ENCODE measurements around the gene HOATZ.

HOATZ gene

DNA sequence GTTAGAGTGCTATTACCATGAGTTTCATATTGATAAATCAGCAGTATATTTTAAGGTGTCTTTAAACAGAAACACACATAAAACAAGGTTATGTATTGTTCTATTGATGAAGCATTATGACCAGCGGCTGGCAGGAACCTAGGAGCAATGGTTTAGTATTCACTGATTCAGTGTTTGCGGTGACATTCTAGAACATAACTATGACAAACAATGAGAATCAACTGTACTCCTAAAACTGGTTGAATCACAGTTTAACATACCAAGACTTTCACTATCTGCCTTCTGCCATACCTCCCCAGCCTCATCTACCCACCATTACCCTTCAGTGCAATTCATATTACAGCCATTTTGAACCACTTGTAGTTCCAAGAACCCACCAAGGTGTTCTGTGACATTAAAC lies 8.8 kb downstream of the HOATZ start:
- no peak for DNase-seq

DNA sequence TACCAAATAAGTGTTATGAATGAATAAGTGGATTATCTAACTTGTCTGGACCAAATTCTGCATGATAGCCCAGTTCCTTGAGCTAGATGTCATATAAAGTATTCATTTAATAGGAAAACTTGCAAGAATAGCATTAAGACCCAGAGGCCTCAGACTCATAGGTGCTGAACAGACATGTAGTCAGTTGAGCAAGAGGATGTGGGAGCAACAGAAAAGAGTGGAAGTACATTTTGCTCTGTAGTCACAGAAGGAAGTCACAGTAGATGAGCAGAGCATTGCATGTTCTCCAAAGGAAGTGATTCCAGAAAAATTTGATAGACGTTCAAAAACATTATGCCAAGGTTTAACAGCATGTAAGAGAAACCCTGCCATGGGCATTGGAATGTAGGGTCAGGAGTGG lies 9.5 kb downstream of the HOATZ start:
- no peak for DNase-seq

DNA sequence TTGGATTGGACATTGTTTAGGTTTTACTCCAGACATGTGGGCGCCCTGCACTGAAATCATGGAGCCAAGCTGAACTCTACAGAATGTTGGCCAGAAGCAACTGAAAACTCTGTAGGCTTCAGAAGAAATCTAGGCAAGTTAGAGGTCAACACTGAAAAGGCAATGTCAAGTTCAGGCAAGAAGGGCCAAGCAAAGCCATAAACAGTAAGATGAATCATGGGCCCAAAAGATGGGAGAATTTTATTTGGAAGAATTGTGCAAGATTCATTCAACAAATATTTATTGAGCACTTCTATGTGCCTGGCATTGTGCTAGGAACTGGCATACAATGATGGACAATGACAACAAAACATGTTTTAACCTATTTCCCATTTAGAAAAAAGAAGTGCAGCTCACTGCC lies 10.9 kb downstream of the HOATZ start:
- no peak for DNase-seq

DNA sequence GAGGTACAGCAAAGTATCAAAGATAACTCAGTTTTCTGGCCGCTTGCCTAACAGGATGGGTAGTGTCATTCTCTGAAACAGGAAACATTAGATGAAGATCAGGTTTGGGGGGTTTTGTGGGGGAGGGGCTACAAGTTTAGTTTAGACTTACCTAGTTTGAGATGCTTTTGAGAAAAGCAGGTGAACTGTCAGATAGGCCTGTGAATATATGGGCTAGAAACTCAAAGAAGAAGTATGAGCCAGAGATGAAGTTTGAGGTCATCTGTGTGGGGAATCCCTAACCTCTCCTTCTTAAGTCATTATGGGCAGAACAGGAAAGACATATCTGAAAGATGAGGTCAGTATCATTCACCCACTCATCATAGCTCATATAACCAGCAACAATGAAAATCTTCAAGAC lies 11.9 kb downstream of the HOATZ start:
- no peak for DNase-seq

DNA sequence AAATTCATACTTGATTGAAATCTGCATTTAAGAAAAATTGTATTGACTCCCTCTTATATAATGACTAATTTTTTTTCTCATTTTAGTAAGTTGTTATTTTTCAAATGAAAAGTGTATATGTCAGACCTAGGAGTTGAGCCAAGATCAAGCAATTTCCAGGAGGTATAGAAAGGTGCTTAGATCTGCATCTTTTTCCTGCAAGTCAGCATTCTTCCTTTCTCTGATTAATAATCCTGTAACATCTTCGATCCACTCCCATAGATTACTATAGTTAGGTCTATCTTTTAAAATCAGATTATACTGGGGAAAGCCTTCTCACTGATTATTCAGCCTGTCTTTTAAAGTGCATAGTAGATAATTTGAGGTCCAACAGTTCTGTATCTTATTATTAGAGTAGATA lies 12.7 kb downstream of the HOATZ start:
- DNase-seq, result no peak

DNA sequence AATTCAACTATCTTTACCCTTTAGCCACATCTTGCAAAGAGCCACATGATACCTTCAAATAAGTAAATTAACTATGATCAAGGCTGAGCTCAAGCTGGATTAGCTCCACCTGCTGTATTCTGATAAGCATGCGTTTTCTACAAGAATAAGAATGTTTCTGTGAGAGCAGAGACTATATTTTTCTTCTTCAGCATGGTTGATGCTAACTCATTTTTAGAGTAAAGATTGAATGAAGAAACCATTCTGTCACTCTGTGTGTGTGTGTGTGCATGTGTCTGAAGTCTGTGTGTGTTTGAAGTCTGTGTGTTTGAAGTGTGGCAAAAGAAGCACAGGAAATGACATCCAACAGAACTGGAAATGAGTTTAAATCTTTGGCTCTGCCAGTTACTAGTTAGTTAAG lies 14.0 kb downstream of the HOATZ start:
- no peak for DNase-seq

DNA sequence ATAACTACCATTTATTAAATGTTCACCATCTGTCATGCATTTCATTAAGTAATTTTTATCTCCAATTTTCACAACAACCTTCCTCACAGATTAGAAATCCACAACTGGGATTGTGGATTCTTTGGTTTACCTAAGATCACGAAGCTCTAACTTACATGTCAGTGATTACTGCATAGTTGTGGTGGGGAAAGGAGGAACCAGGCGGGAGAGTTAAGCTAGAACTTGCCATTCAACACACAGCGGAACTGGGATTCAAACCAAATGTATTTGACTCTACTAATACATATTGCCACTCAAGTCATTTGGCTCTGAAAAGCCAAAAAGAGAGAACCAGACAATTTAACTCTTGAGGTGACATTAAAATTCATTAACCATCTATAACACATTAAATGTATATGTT lies 15.5 kb downstream of the HOATZ start:
- DNase-seq, result no peak

DNA sequence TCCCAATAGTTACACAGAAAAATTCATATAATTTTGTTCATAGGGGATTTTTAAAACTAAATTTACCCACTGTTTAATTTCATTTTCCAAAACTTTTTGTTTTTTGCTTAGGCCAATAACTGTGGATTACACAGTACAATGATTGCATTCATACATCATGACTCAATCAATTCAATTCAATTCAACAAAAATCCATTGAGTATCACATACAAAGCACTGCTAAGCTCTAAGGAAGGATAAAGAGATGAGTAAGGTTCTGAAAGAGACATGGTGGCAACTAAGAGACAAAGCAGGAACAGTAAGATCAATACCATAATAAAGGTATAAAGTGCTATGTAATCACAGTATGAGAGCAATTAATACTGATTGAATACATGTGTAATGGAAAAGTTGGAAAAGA lies 16.6 kb downstream of the HOATZ start:
- DNase-seq, result no peak

DNA sequence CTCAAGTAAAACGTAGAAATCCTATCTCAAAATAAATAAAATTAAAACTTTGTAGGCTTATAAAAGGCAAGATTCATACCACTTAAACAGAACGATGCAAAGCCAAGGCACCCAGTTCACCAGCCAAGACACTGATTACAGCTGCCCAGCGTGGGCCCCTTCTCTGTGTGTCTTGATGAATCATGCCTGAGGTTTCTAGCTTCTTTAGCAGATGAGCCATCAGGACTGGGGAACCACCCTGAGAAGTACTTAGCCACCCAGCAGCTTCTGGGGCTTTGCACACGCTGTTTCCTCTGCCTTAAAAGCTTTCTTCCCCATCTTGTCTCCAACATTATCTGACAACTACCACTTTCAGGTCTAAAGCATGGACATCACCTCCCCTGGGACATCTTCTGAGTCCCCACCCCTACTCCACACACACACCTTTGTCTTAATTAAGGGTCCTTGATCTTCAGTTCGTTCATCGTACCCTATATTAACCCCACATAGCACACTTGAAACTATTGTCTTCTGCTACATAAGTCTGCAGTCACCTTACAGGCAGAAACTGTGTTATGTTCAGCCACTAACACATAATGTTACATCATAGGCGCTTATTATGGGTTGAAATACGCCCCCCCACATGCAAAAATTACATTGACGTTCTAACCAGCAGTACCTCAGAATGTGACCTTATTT lies 17.2 kb downstream of the HOATZ start:
- peak; percentile 57 for DNase-seq

DNA sequence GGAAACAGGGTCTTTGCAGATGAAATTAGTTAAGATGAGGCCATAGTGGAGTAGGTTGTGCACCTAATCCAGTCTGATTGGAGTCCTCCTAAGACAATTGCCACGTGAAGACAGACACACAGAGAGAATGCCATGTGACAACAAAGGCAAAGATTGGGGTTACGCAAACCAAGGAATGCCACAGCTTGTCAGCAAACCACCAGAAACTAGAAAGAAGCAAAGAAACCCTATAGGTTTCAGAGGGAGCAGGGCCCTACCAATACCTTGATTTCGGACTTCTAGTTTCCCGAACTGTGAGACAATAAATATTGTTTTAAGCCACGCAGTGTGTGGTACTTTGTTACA lies 17.8 kb downstream of the HOATZ start:
- no peak for DNase-seq

DNA sequence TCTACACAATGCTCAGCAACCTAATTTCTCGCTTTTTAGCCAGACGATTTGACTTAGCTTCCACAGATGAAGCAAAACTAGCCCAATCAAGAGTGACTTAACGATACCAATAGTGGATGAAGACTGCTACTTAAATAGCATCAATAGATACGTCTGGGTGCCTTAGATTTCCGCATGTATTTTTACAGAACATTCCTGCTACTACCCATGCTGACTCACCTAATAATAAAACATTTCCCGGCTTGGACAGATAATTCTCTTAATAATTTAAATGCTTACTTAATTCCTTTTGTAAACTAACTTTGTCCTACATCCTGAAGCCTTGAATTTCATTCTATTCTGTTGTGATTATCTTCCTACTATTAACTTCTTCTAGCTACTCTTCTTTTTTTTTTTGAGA lies 20.7 kb downstream of the HOATZ start:
- no peak for DNase-seq

DNA sequence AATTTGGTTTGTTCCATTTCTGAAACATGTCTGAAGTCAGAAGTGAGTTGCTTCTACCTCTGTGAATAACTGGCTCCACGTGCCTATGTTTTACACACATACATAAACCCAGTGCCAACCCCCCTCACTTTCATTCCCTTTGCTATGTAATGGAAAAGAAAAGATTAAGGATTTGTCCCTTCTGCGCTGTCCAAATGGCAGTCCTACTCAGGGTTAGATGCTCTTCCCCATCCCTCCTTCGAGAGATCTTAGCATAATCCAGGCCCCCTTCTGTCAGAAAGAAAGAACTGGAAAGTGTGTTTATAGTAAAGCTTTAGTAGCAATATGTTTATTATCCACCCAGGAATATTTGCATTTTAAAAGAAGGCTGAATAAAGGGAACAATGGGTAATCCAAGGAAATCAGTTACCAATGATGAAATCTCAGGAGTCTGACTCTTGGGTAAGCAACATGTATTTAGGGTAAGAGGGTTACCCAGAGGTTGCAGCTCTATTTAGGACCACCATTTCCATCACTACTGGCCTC lies 22.8 kb downstream of the HOATZ start:
- no peak for DNase-seq

DNA sequence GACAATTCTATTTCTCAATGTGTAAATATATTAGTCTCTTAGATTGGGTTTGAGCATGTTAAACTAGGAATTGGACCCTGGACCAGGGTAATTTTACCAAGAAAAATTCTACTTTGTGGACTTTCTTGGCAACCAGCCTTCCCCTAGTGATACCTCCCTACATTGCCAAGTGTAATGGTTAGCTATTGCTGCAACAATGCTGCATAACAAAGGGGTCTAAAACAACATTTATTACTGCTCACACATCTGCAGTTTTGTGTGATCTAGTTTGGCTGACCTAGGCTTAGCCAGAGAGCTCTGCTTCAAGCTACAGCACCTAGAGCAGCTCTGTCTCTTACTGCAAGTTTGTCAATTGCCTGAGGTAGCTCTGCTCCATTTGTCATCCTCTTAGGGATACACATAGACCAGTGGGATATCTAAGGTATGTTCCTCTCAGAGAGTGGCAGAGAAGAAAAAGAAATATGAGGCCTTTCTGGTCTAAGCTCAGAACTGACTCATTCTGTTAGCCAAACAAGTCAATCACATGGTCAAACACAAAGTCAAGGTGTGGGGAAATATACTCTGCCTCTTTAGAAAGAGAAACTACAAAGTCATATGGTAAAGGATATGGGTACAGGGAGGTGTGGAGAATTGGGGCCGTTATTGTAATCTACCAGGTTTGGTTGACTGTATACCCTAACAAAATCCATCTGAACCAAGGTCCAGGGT lies 24.0 kb downstream of the HOATZ start:
- DNase-seq, result no peak

DNA sequence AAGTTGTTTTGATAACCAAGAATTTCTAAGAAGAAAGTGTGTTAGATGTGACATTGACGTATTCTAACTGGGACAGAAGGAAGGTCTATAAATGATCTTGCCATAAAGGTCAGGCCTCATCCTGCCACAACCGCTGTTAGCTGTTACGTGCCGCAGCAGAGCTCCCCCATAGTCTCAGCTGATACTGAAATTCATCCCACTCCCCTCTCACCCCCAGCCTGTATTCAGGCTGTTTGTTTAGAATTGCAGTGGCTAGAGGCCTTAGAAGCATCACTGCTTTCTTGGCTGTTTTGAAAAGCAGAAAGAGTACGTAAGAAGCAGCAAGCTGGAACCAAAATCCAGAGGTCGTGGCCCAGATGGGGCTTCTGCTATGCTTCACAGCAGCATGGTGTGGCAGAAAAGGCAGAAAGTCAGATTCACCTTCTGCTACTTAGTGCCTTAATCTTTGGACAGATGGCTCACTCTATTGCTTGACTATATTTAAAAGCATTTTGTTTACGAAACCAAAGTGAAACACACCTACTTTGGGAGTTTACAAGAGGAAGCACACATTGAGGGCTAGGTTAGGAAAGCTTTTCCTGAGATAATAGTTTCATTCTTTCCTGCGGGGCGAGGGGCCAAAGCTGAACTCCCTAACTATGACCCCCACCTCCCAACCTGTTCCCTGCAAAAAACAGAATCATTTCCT lies 25.0 kb downstream of the HOATZ start:
- no peak for DNase-seq

DNA sequence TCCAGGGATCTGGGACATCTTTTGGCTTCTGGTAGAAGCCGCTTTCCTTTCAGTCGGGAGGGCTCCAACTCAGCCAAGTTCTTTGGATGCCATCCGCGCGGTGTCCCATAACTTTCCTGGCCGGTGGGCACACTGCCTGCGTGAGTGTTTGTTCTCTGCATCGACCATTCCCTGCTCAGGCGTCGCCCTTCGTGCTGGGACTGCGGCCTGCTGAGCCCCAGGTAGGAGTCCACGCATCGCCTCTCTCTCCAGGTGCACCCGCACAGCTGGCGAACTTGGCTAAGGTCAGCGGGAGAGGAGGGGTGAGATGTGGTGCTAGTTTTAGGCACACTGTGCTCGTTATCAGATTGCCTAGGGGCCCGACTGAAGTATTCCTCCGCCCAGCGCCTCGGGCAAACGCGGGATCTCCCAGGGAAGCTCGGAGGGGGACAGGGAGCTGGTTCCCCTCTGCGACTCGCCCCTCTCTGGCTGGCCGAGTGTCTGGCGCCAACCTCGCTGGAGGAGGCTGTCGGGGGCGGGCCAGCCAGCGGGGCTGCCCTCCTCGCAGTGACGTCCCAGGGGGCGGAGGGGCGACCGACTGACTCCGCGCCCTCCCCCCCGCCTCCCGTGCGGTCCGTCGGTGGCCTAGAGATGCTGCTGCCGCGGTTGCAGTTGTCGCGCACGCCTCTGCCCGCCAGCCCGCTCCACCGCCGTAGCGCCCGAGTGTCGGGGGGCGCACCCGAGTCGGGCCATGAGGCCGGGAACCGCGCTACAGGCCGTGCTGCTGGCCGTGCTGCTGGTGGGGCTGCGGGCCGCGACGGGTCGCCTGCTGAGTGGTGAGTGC lies 25.7 kb downstream of the HOATZ start, which contains the start of gene LAYN:
Gene LAYN (plus strand): TSS at position 607 of the 823 bp plus-strand sequence. CDS start 124 bp downstream, at position 731.
- no peak for DNase-seq

DNA sequence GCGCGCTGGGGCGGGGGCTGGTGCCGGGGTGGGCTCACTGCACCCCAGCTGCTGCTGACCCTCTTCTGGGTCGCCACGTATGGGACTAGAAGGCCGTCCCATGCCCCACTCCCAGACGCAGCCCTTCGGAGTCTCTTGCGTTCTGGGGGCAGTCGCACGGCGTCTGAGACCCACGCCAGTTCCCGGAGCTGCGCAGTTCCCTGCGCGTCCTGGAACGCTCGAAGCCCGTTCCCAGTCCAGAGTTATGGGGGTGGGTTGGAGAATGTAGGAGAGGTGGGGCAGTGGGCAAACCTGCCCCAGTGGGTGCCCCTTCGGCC lies 26.3 kb downstream of the HOATZ start:
- DNase-seq, result no peak

DNA sequence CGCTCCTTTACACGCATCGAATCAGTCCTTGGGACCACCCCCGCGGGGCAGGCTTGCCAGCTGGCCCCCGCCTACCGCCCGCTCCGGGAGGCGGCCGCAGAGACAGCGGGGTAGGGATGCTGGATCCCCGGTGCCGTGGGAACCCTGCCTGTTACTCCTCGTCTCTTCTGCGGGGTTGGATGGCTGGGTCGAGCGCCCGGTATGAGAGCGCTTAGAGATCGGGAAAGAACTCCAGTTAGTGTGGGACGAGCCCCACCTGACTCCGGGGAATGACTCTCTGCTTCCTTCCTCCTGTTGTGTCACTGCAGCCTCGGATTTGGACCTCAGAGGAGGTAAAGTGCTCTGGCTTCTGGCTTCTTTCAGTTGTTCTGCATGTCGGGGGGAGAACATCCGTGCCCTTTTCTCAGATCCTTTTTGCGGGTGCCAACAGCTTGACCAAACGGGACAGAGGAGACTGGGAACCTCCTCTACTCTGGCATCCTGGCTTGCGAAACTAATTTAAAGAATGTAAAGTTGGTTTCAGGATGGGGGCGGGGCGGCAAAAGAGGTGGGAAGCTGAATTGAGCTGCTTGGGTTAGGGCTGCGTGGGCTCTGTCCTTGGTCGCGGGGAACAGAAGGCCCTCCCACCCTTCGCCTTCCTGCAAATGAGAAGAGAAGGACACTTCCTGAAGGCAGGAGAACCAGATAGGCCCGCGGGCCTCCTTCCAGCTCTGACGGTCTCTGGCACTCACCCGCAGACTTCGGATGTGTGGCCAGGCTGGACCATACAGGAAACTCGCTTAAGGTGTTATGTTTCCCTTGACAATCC lies 26.9 kb downstream of the HOATZ start:
- no peak for DNase-seq

DNA sequence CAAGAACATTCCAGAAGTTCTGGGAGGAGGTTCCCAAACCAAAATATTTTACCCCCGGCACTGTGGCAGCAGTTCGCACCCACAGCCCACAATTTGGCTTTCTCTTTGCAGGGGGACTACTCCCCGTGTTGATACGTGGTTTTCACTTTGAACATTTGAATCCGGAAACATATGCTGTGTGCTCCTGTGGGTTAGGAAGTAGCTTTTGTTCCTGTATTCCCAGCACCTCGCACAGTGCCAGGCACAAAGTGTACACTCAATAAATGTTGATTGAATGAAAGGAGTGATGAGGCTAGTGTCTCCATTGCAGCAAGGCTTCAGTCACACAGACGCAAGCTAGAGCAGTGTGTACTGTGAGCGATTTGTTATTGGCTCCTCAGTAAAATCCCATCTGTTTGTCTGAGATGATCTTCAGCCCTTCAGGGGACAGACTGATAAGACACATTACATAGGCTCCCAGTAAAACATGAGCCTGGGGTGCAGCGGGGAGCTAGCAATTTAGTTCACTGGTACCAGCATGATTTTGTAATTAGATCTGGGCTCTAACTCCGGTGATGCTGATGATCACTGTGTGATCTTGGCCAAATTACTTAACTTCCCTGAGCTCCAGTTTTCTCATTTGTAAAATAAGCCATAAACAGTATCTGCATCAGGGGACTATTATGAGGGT lies 28.2 kb downstream of the HOATZ start:
- no peak for DNase-seq

DNA sequence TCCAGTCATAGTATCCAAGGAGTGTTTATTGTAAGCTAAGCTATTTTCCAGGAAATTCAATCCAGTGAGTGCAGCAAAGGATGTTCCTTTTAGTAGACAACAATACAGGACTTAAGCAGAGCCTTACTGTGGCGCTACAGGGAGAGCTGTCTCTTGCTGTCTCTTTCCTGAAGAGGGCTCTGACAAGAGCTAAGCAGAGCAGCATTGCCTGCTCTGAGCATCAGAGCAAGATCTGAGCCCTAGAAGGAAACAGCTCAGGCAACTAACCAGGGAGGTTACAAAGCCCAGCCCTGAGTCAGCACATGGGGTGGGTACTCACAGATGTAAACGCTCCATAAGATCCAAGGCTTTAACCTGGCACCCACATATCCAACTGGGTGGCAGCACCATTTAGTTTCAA lies 33.9 kb downstream of the HOATZ start:
- DNase-seq, result no peak

DNA sequence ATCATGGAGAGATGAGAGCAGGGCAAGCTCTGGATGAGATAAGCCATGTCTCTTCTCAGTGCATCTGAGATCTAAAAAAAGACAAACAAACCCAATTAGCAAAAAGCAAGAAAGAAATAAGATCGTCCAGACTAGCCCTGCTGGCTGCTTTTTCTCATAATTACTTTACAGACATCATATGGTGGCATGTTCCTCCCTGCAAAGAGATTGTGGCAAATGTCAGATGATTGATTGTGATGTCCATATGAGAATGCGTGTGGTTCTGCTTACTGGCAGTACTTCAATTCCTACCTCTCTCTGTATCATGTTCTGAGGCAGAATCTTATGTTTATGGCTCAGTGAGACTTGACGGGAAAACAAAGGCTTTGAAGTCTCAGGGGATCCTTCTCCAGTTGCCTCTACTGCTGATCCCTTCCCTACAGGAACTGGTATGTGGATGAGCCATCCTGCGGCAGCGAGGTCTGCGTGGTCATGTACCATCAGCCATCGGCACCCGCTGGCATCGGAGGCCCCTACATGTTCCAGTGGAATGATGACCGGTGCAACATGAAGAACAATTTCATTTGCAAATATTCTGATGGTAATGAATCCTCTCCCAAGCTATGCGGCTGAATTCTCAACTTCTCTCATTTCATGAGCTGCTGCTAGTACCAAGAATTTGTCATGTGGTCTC lies 34.8 kb downstream of the HOATZ start:
- DNase-seq, result no peak

DNA sequence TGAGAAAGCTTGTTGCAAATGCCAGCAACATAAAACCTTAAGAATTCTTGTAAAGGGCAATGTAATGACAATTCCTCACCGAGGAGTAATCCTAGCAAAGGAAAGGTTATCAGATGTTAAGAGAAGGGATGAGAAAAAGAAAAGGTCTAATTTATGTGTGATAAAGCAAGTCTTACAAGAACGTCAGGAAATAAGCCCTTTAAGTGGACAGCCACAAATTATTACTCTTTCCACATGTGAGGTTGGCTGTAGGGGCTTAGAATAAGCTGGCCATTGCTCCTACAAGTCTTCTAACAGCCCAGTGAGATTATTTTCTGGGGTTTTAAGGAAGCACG lies 35.3 kb downstream of the HOATZ start:
- no peak for DNase-seq
